PC-3 (cell line): ENCODE data around the gene DDX24. TPM values are rescaled to one million over a fixed set of nuclear protein-coding genes. Genes with fewer than 3 reads are reported as not detected.

ENCODE experiments used
- ATAC-seq: fragments of 200-7000 bp; cut with Tn5 transposase; 2 replicates; pipeline ENCODE4 v1.9.1; 2020; ENCODE audit warnings: mild to moderate bottlenecking, moderate library complexity
- BruUV-seq: library from RNA; stranded (reverse); fragments of 400-500 nt; replicated peaks from 2 replicates; lab custom pipeline; 2021; lab: Mats Ljungman, UMichigan
- CTCF ChIA-PET: fragments of 300-600 bp; sonication (Branson Sonifier 250); formaldehyde crosslinking; loops from one replicate; lab custom pipeline; 2022; ENCODE audit warnings: antibody characterized with exemption; lab: Charles Lee
- POLR2A ChIA-PET: fragments of 300-600 bp; sonication (Branson Sonifier 250); formaldehyde crosslinking; loops from one replicate; lab custom pipeline; 2022; ENCODE audit warnings: antibody characterized with exemption; ENCODE audit not compliant: unreplicated experiment; lab: Charles Lee
- DNase-seq: peaks from one replicate; pipeline ENCODE4 v3.0.0-alpha.2; 2015
- H2AFZ ChIP-seq: fragments of 300-600 bp; sonication (generic); 2 replicates; pipeline ENCODE4 v1.6.0; 2016; ENCODE audit warnings: antibody characterized with exemption, low read length
- H3F3A ChIP-seq: fragments of 300-600 bp; sonication (generic); one replicate; pipeline ENCODE4 v1.6.0; 2017; ENCODE audit warnings: antibody characterized with exemption, low read length, control low read depth, mild to moderate bottlenecking; ENCODE audit not compliant: unreplicated experiment
- H3K27ac ChIP-seq: fragments of 300-600 bp; sonication (generic); 2 replicates; pipeline ENCODE4 v1.5.1; 2016; ENCODE audit warnings: mild to moderate bottlenecking, low read length
- H3K27me3 ChIP-seq: fragments of 300-600 bp; sonication (generic); 2 replicates; pipeline ENCODE4 v1.6.1; 2016; ENCODE audit warnings: low read length, mixed read lengths
- H3K36me3 ChIP-seq: fragments of 300-600 bp; sonication (generic); 2 replicates; pipeline ENCODE4 v1.6.1; 2016; ENCODE audit warnings: low read depth, mixed run types, low read length, mixed read lengths
- H3K4me1 ChIP-seq: fragments of 300-600 bp; sonication (generic); 2 replicates; pipeline ENCODE4 v1.5.1; 2016; ENCODE audit warnings: low read length; ENCODE audit not compliant: insufficient read depth
- H3K4me2 ChIP-seq: fragments of 300-600 bp; sonication (generic); 2 replicates; pipeline ENCODE4 v1.6.0; 2016; ENCODE audit warnings: low read length
- H3K4me3 ChIP-seq: fragments of 300-600 bp; sonication (generic); 2 replicates; pipeline ENCODE4 v1.5.1; 2016; ENCODE audit warnings: mild to moderate bottlenecking, low read length, mixed read lengths
- H3K79me2 ChIP-seq: fragments of 300-600 bp; sonication (generic); 2 replicates; pipeline ENCODE4 v1.6.1; 2017; ENCODE audit warnings: low read length, mixed read lengths
- H3K9ac ChIP-seq: fragments of 300-600 bp; sonication (generic); 2 replicates; pipeline ENCODE4 v1.6.0; 2016; ENCODE audit warnings: mild to moderate bottlenecking, low read length
- H3K9me2 ChIP-seq: fragments of 300-600 bp; sonication (generic); replicated peaks from 2 replicates; pipeline ENCODE4 v1.6.1; 2016; ENCODE audit warnings: mixed run types, low read length, mixed read lengths
- H3K9me3 ChIP-seq: fragments of 300-600 bp; sonication (generic); 2 replicates; pipeline ENCODE4 v1.6.1; 2016; ENCODE audit warnings: low read length, mixed read lengths
- H4K20me1 ChIP-seq: fragments of 300-600 bp; sonication (generic); 2 replicates; pipeline ENCODE4 v1.6.1; 2016; ENCODE audit warnings: low read length, mixed read lengths
- EZH2 ChIP-seq: fragments of 300-600 bp; sonication (generic); IDR thresholded peaks from one replicate; pipeline ENCODE4 v1.6.1; 2017; ENCODE audit warnings: antibody characterized with exemption, mild to moderate bottlenecking, low read length; ENCODE audit not compliant: unreplicated experiment
- EZH2phosphoT487 ChIP-seq: fragments of 300-600 bp; sonication (generic); IDR thresholded peaks from 2 replicates; pipeline ENCODE4 v1.6.1; 2018; ENCODE audit warnings: mild to moderate bottlenecking, antibody characterized with exemption, low read length, borderline replicate concordance
- intact Hi-C: fragments of 100-400 bp; cut with micrococcal nuclease; formaldehyde crosslinking; loops from 2 replicates; pipeline ENCODE4 v1.9.0; 2023
- total RNA-seq: library from RNA; depleted of rRNA; stranded (reverse); fragments of >200 nt; gene quantifications from 2 replicates; pipeline ENCODE4 v1.2.3, GENCODE V29; 2014
- TF ChIP-seq, protein P1 (sequence below): fragments of 300-600 bp; sonication (generic); conservative IDR thresholded peaks from 2 replicates; pipeline ENCODE4 v1.5.1; 2017; ENCODE audit warnings: antibody characterized with exemption, low read depth, mild to moderate bottlenecking, low read length

Gene DDX24
- total RNA-seq, 1 experiment from 2014 or later: 120 TPM

DNA sequence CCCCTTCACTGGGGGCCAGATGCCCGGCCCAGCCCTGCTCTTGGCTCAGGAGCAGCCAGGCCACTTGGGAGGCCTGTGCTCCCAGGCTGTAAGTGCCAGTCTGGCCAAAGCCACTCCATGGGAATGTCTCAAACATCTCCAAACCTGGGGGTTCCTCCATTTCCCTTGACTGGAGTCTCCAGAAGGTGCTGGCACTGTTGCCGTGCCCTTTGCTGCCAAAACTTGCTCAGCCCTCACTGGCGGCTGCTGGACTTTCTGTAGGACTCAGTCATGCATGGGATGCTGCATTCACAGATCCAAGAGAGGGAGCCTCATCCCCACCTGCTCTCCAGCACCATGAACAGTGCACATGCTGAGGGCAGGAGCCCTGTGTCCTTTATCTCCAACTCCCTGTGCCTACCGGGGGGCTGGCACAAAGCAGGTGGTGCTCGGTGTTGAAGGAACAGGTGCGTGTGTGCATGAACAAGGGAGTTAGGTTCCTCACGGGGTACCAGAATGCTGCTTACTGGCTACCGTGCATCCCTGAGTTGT lies 64.5 kb downstream of the DDX24 start:
- DNase-seq (no peak), ATAC-seq (no peak)
- intact Hi-C loops: no loop called here
- peaks cover 16% of the 10 kb centered on the region for H3K4me1 ChIP-seq
- no peak overlapping the region for H3K27ac ChIP-seq
- H4K20me1 ChIP-seq: no peaks in the 10 kb centered on the region
- no peaks in the 10 kb centered on the region for H3K79me2 ChIP-seq
- H3K9ac ChIP-seq: no peak overlapping the region
- H3K36me3 ChIP-seq: no peaks in the 10 kb centered on the region
- no peaks in the 10 kb centered on the region for H3K9me2 ChIP-seq
- no peak overlapping the region for H3K4me2 ChIP-seq
- ChIA-PET POLR2A (interaction anchor here (0.6 kb wide), 1 partner anchor 9 kb away, joined by 4 read pairs; no protein-coding TSS in a partner anchor), CTCF (no interaction called here)
- H3F3A ChIP-seq: no peaks in the 10 kb centered on the region
- H3K27me3 ChIP-seq: no peaks in the 10 kb centered on the region
- H3K4me3 ChIP-seq: no peak overlapping the region
- H2AFZ ChIP-seq: no peak overlapping the region
- H3K9me3 ChIP-seq: no peaks in the 10 kb centered on the region
- TF ChIP-seq EZH2: no peak
- no peak for TF ChIP-seq EZH2phosphoT487
- TF ChIP-seq, protein P1, sequence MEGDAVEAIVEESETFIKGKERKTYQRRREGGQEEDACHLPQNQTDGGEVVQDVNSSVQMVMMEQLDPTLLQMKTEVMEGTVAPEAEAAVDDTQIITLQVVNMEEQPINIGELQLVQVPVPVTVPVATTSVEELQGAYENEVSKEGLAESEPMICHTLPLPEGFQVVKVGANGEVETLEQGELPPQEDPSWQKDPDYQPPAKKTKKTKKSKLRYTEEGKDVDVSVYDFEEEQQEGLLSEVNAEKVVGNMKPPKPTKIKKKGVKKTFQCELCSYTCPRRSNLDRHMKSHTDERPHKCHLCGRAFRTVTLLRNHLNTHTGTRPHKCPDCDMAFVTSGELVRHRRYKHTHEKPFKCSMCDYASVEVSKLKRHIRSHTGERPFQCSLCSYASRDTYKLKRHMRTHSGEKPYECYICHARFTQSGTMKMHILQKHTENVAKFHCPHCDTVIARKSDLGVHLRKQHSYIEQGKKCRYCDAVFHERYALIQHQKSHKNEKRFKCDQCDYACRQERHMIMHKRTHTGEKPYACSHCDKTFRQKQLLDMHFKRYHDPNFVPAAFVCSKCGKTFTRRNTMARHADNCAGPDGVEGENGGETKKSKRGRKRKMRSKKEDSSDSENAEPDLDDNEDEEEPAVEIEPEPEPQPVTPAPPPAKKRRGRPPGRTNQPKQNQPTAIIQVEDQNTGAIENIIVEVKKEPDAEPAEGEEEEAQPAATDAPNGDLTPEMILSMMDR: no peak
- no TSS peak for BruUV-seq

DNA sequence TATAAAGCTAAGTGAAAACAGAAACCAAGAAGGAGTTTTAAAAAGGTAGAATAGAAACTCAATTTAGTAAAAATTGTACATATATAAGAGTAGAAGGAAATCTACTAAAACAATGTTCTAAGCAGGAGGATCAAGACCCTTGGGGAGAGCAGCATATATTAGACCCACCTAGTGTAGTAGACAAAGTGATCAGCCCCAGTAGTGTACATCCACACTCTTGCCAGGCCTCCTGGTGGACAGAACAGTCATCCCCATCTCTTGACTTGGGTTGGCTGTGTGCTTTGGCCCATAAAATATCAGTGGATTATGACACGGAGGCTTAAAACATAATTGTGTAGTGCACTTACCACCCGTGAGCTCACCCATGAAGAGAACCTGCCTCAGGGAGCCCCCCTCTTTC lies 65.8 kb downstream of the DDX24 start:
- Histone ChIP-seq H3K9me3 (no peaks in the 10 kb centered on the region), H3K27me3 (no peaks in the 10 kb centered on the region), H4K20me1 (no peaks in the 10 kb centered on the region), H3K9ac (no peak overlapping the region), H2AFZ (no peak overlapping the region), H3F3A (no peaks in the 10 kb centered on the region), H3K79me2 (no peaks in the 10 kb centered on the region), H3K36me3 (no peaks in the 10 kb centered on the region), H3K27ac (no peak overlapping the region), H3K4me2 (no peak overlapping the region), H3K4me3 (no peak overlapping the region), H3K9me2 (no peaks in the 10 kb centered on the region), H3K4me1 (peaks cover 6% of the 10 kb centered on the region; the same call in 1 of the 2 replicates)
- no peak for ATAC-seq
- no TSS peak for BruUV-seq
- ChIA-PET POLR2A (interaction anchor here (0.5 kb wide), 1 partner anchor 684 kb away, joined by 5 read pairs; no protein-coding TSS in a partner anchor), CTCF (no interaction called here)
- no peak for DNase-seq
- TF ChIP-seq EZH2phosphoT487 (no peak), EZH2 (no peak)
- TF ChIP-seq, protein P1: no peak
- intact Hi-C loops: no loop called here

DNA sequence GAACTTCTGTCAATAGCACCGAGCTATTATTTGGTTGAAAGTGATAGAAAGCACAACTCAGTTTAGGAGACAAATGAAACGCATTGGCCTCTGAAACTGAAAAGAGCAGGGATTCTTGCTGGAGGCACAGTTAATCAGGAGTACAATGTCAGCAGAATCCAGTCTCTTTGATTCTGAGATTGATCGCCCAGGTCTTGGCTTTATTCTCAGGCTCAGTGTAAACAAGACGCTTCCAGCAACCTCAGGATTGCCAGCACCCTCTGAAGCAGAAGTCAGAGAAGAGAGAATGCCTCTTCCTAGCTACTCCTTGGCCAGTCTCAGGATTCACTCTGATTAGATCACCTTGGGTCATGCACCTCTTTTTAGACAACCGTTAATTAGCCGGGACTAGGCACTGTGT lies 66.6 kb downstream of the DDX24 start:
- ChIA-PET POLR2A (interaction anchor here (0.5 kb wide), 1 partner anchor 683 kb away, joined by 5 read pairs; no protein-coding TSS in a partner anchor), CTCF (no interaction called here)
- no peak overlapping the region for H3K4me2 ChIP-seq
- DNase-seq (no peak), ATAC-seq (no peak)
- no peaks in the 10 kb centered on the region for H3F3A ChIP-seq
- H3K79me2 ChIP-seq: no peaks in the 10 kb centered on the region
- H3K9ac ChIP-seq: no peak overlapping the region
- TF ChIP-seq, protein P1: no peak
- no peak for TF ChIP-seq EZH2phosphoT487
- TF ChIP-seq EZH2: no peak
- no peaks in the 10 kb centered on the region for H3K9me3 ChIP-seq
- no peak overlapping the region for H2AFZ ChIP-seq
- peaks cover 10% of the 10 kb centered on the region; the same call in 1 of the 2 replicates for H3K4me1 ChIP-seq
- intact Hi-C loops: no loop called here
- no peaks in the 10 kb centered on the region for H4K20me1 ChIP-seq
- H3K27me3 ChIP-seq: no peaks in the 10 kb centered on the region
- H3K36me3 ChIP-seq: no peaks in the 10 kb centered on the region
- BruUV-seq: no TSS peak
- no peaks in the 10 kb centered on the region for H3K9me2 ChIP-seq
- H3K4me3 ChIP-seq: no peak overlapping the region
- no peak overlapping the region for H3K27ac ChIP-seq
